Measurements from ENCODE around the gene SMOC2.

SMOC2 gene

DNA sequence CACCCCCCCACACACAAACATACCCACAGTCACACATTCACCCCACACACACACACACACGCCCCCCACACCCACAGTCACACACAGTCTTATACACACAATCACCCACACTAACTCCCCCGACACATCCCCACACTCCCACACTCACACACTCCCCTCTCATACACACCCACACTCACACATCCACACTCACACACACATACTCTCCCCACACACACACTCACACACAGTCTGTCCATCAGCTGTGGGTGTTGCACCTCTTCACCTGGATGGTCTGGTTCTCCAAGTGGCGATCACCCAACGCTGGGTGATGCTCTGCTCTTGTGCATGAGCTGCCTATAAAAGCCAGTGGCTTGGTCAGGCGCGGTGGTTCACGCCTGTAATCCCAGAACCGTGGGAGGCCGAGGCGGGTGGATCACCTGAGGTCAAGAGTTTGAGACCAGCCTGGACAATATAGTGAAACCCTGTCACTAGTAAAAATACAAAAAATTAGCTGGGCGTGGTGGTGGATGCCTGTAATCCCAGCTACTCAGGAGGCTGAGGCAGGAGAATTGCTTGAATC, 158.9 kb downstream of the SMOC2 start:
- no peak overlapping the region for H3K27ac ChIP-seq (ENCODE audit: low read length)
- no peaks in the 10 kb centered on the region for H3K4me1 ChIP-seq (ENCODE audit: control insufficient read depth, insufficient read depth, low read length)
- DNase-seq (ENCODE audit: low read depth, low spot score) = no peak
- WGBS (ENCODE audit: insufficient coverage, insufficient read length) = 100% methylated on average over 1 of the region's 11 CpGs
- H3K4me3 ChIP-seq (ENCODE audit: low read length) = no peak overlapping the region
- H3K27me3 ChIP-seq (ENCODE audit: control insufficient read depth, insufficient read depth, low read length) = no peaks in the 10 kb centered on the region
- no peaks in the 10 kb centered on the region for H3K36me3 ChIP-seq (ENCODE audit: control insufficient read depth, insufficient read depth, low read length)
- H3K9me3 ChIP-seq (ENCODE audit: control insufficient read depth, insufficient read depth, low read length) = no peaks in the 10 kb centered on the region

DNA sequence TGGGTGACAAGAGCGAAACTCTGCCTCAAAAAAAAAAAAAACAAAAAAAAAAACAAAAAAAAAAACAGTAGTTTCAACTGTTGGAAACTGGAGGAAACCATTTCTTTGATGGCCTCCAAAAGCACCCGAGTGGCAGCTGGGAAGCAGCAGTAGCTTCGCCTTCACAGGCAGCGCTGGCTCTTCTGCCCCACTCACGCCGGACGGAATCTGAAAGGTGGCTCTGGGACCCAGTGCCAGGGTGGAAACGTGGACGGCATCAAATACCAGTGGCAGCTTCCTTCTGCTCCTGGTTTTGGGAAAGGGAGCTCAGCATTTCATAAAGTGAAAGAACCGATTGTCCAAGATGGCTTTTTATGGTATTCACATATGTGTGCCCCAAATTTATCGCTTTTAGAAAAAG, 159.4 kb downstream of the SMOC2 start:
- no CpG with 5 or more reads among the region's 11 CpGs for WGBS (ENCODE audit: insufficient coverage, insufficient read length)

DNA sequence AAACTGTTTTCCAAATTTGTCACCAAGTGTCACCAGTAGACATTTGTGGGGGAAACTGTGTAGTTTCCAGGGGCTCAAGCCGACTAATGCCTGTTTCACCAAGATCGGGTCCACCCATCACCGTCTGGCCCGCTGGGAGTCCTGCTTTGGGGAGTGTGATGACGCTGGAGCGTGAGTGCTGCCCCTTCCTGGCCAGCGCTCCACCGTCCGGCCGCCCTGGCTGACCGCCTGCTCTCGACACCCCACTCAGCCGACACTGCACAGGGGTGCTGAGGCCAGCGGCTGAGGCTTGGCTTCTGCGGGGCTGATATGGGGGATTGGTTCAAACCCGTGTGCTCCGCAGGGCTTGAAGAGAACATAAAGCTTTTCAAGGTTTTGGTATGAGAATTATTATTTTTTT, 160.1 kb downstream of the SMOC2 start:
- Histone ChIP-seq H3K9me3 (ENCODE audit: control insufficient read depth, insufficient read depth, low read length) (no peaks in the 10 kb centered on the region), H3K27me3 (ENCODE audit: control insufficient read depth, insufficient read depth, low read length) (no peaks in the 10 kb centered on the region)
- WGBS (ENCODE audit: insufficient coverage, insufficient read length) = no CpG with 5 or more reads among the region's 17 CpGs

More for the DNA sequence above, 159.4 kb downstream of the SMOC2 start:
- Histone ChIP-seq H3K4me1 (ENCODE audit: control insufficient read depth, insufficient read depth, low read length) (no peaks in the 10 kb centered on the region), H3K36me3 (ENCODE audit: control insufficient read depth, insufficient read depth, low read length) (no peaks in the 10 kb centered on the region), H3K27me3 (ENCODE audit: control insufficient read depth, insufficient read depth, low read length) (no peaks in the 10 kb centered on the region), H3K27ac (ENCODE audit: low read length) (no peak overlapping the region), H3K9me3 (ENCODE audit: control insufficient read depth, insufficient read depth, low read length) (no peaks in the 10 kb centered on the region), H3K4me3 (ENCODE audit: low read length) (no peak overlapping the region)
- DNase-seq (ENCODE audit: low read depth, low spot score) = no peak

DNA sequence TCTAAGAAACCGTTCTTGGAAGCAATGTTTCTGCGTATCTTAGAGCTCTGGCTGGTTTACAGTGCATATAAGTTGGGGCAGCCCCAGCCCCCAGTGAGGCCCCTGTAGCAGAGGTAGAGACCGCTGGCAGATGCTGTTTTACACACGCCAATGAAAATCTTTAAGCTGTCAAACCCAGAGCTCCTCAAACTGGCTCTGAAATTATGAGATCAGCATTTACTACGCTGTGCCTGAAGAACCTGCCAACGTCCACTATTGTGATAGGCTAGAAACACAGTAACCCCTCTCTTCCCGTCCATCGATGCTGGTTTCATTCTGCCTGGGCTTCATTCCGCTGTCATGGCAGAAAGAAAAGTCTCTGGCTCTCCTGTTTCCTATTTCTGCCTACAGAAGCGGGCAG, 160.6 kb downstream of the SMOC2 start:
- Histone ChIP-seq H3K4me1 (ENCODE audit: control insufficient read depth, insufficient read depth, low read length) (no peaks in the 10 kb centered on the region), H3K27me3 (ENCODE audit: control insufficient read depth, insufficient read depth, low read length) (no peaks in the 10 kb centered on the region), H3K9me3 (ENCODE audit: control insufficient read depth, insufficient read depth, low read length) (no peaks in the 10 kb centered on the region), H3K27ac (ENCODE audit: low read length) (no peak overlapping the region), H3K36me3 (ENCODE audit: control insufficient read depth, insufficient read depth, low read length) (no peaks in the 10 kb centered on the region), H3K4me3 (ENCODE audit: low read length) (no peak overlapping the region)
- WGBS (ENCODE audit: insufficient coverage, insufficient read length) = no CpG with 5 or more reads among the region's 10 CpGs
- no peak for DNase-seq (ENCODE audit: low read depth, low spot score)

More for the DNA sequence above, 160.1 kb downstream of the SMOC2 start:
- Histone ChIP-seq H3K36me3 (ENCODE audit: control insufficient read depth, insufficient read depth, low read length) (no peaks in the 10 kb centered on the region), H3K27ac (ENCODE audit: low read length) (no peak overlapping the region), H3K4me3 (ENCODE audit: low read length) (no peak overlapping the region), H3K4me1 (ENCODE audit: control insufficient read depth, insufficient read depth, low read length) (no peaks in the 10 kb centered on the region)
- no peak for DNase-seq (ENCODE audit: low read depth, low spot score)

DNA sequence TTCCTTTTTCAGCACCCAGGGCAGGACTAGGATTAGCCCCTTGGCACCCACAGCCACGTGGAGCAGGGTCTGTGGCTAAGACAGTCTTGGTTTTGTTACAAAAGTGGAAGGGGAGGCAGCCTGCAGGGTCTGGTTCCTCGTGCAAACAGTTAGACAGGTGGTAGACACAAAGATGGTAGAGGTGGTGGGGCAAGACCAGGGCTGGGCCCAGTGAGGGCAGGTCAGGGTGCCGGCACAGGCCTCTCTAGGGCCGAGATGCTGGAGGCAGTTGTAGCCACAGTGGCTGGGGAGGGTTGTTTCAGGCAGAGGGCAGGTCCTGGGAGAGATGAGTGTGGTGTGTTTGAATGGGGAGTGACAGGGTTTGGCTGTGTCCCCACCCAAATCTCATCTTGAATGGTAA, 161.6 kb downstream of the SMOC2 start:
- Histone ChIP-seq H3K36me3 (ENCODE audit: control insufficient read depth, insufficient read depth, low read length) (no peaks in the 10 kb centered on the region), H3K27ac (ENCODE audit: low read length) (no peak overlapping the region), H3K27me3 (ENCODE audit: control insufficient read depth, insufficient read depth, low read length) (no peaks in the 10 kb centered on the region), H3K9me3 (ENCODE audit: control insufficient read depth, insufficient read depth, low read length) (no peaks in the 10 kb centered on the region), H3K4me3 (ENCODE audit: low read length) (no peak overlapping the region), H3K4me1 (ENCODE audit: control insufficient read depth, insufficient read depth, low read length) (no peaks in the 10 kb centered on the region)
- no CpG with 5 or more reads among the region's 4 CpGs for WGBS (ENCODE audit: insufficient coverage, insufficient read length)
- no peak for DNase-seq (ENCODE audit: low read depth, low spot score)

DNA sequence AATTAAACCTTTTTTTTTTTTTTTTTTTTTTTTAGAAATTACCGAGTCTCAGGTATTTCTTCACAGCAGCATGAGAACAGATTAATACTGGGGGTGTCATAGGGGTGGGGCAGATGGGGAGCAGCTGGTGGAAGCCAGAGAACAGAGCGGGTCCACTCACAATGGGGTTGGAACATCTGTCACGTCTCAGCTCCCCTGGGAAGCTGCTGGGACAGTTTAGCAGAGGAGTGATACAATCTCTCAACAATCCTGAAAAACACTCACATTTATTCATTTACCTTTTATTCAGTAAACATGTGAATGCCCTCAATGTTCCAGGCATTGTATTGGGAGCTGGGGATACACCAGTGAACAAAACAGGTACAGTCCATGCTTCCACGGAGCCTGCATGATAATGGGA, 162.2 kb downstream of the SMOC2 start:
- no CpG with 5 or more reads among the region's 4 CpGs for WGBS (ENCODE audit: insufficient coverage, insufficient read length)
- H3K4me1 ChIP-seq (ENCODE audit: control insufficient read depth, insufficient read depth, low read length) = no peaks in the 10 kb centered on the region; the same call in 1 of the 2 replicates
- H3K4me3 ChIP-seq (ENCODE audit: low read length) = no peak overlapping the region
- no peaks in the 10 kb centered on the region for H3K9me3 ChIP-seq (ENCODE audit: control insufficient read depth, insufficient read depth, low read length)
- H3K27me3 ChIP-seq (ENCODE audit: control insufficient read depth, insufficient read depth, low read length) = no peaks in the 10 kb centered on the region
- H3K27ac ChIP-seq (ENCODE audit: low read length) = no peak overlapping the region
- no peak for DNase-seq (ENCODE audit: low read depth, low spot score)
- no peaks in the 10 kb centered on the region for H3K36me3 ChIP-seq (ENCODE audit: control insufficient read depth, insufficient read depth, low read length)

DNA sequence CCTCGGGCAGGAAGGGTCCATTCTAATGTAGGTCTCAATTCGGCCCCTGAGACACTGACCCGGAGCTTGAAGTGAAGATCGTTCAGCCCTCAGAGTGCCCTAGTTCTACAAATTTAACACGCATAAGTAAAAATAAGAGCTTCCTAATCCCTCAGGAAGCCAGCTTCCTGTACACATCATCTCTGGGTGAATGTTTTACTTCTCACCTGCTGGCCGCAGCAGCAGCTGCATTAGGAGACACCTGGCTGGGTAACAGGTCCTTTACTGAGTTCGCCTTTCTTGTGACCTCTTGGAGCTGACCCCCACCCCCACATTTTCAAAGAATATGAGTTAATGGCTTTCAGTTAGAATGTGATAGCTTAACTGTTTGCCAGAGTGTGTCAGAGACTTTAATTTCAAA, 165.0 kb downstream of the SMOC2 start:
- Histone ChIP-seq H3K4me1 (ENCODE audit: control insufficient read depth, insufficient read depth, low read length) (no peaks in the 10 kb centered on the region; the same call in 1 of the 2 replicates), H3K27ac (ENCODE audit: low read length) (no peak overlapping the region), H3K27me3 (ENCODE audit: control insufficient read depth, insufficient read depth, low read length) (no peaks in the 10 kb centered on the region), H3K9me3 (ENCODE audit: control insufficient read depth, insufficient read depth, low read length) (no peaks in the 10 kb centered on the region), H3K36me3 (ENCODE audit: control insufficient read depth, insufficient read depth, low read length) (no peaks in the 10 kb centered on the region), H3K4me3 (ENCODE audit: low read length) (no peak overlapping the region)
- no CpG with 5 or more reads among the region's 7 CpGs for WGBS (ENCODE audit: insufficient coverage, insufficient read length)
- DNase-seq (ENCODE audit: low read depth, low spot score) = no peak

DNA sequence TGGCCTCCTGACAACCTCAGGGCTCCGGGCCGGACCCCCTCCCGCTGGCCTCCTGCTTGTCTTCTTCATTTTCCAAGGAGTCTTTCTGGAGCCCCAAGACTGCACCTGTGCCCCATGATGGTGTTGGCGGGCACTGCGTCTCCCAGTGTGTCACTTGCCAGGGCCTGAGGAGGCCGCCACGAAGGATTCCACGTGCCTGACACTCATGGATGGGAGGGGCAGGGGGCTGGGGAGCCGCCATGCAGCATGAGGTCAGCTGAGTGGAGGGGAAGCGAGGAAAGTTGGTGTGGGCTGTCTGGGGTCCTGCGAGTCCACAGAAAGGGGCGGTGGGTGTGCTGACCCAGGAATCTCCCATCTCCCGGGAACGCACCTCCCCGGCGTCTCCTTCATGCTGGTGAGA, 165.7 kb downstream of the SMOC2 start:
- Histone ChIP-seq H3K4me1 (ENCODE audit: control insufficient read depth, insufficient read depth, low read length) (no peaks in the 10 kb centered on the region; the same call in 1 of the 2 replicates), H3K36me3 (ENCODE audit: control insufficient read depth, insufficient read depth, low read length) (no peaks in the 10 kb centered on the region), H3K4me3 (ENCODE audit: low read length) (no peak overlapping the region), H3K9me3 (ENCODE audit: control insufficient read depth, insufficient read depth, low read length) (no peaks in the 10 kb centered on the region), H3K27ac (ENCODE audit: low read length) (no peak overlapping the region), H3K27me3 (ENCODE audit: control insufficient read depth, insufficient read depth, low read length) (no peaks in the 10 kb centered on the region)
- DNase-seq (ENCODE audit: low read depth, low spot score) = no peak
- no CpG with 5 or more reads among the region's 16 CpGs for WGBS (ENCODE audit: insufficient coverage, insufficient read length)

DNA sequence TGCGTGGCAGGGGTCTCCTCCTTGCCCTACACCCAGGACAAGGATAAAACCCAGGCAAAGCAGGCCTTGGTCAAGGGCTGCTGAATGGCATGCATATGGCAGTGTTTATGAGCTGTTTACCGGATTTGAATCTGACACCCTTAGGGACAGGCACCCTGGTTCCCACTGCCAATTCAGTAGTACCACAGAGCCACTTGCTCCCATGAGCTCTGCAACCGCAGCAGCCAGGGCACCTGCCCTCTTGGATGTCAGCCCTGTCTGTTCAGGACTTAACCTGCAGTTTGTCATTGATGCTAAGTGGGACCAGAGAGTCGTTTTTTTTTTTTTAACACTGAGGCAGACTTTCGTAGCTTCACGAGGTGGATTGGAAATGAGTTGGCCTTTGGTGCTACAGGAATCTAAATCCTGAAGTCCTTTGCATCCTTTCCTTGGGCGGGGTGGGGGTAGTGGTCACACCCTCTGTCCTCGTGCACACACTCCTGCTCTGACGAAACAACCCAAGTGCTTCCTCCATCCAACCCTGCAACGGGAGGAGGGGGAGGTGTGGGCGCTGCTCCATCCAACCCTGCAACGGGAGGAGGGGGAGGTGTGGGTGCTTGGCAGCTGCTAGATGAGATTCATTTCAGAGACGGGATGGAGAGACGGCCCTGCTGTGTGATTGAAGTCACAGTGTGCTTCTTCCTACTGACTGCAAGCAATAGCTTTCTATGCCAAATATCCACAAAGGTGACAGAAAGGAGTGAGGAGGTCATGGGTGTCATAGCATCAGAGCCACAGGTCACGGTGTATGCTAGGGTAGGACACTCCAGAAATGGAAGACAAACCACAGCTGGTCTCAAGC, 166.5 kb downstream of the SMOC2 start:
- DNase-seq (ENCODE audit: low read depth, low spot score) = no peak
- no peaks in the 10 kb centered on the region for H3K27me3 ChIP-seq (ENCODE audit: control insufficient read depth, insufficient read depth, low read length)
- H3K27ac ChIP-seq (ENCODE audit: low read length) = no peak overlapping the region
- no peak overlapping the region for H3K4me3 ChIP-seq (ENCODE audit: low read length)
- no peaks in the 10 kb centered on the region for H3K9me3 ChIP-seq (ENCODE audit: control insufficient read depth, insufficient read depth, low read length)
- no CpG with 5 or more reads among the region's 15 CpGs for WGBS (ENCODE audit: insufficient coverage, insufficient read length)
- no peaks in the 10 kb centered on the region; the same call in 1 of the 2 replicates for H3K4me1 ChIP-seq (ENCODE audit: control insufficient read depth, insufficient read depth, low read length)
- no peaks in the 10 kb centered on the region for H3K36me3 ChIP-seq (ENCODE audit: control insufficient read depth, insufficient read depth, low read length)

DNA sequence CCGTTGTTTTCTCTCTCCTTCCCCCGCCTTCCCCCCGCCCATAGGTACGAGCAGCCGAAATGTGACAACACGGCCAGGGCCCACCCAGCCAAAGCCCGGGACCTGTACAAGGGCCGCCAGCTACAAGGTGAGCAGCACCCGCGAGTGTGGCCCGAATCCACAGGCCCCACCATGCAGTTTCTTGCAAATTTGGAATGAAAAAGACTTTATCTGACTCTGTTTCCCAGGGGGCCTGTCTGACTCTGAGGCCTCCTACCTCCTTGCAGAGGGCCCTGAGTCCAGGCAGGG, 167.1 kb downstream of the SMOC2 start:
- no peaks in the 10 kb centered on the region for H3K36me3 ChIP-seq (ENCODE audit: control insufficient read depth, insufficient read depth, low read length)
- no CpG with 5 or more reads among the region's 11 CpGs for WGBS (ENCODE audit: insufficient coverage, insufficient read length)
- H3K4me3 ChIP-seq (ENCODE audit: low read length) = no peak overlapping the region
- H3K27ac ChIP-seq (ENCODE audit: low read length) = no peak overlapping the region
- DNase-seq (ENCODE audit: low read depth, low spot score) = no peak
- no peaks in the 10 kb centered on the region; the same call in 1 of the 2 replicates for H3K4me1 ChIP-seq (ENCODE audit: control insufficient read depth, insufficient read depth, low read length)
- H3K27me3 ChIP-seq (ENCODE audit: control insufficient read depth, insufficient read depth, low read length) = no peaks in the 10 kb centered on the region
- H3K9me3 ChIP-seq (ENCODE audit: control insufficient read depth, insufficient read depth, low read length) = no peaks in the 10 kb centered on the region
